GM12892 (cell line): Measurements from ENCODE around the gene MRPL34.

Experiments
- POLR2A ChIP-seq: IDR thresholded peaks from 2 replicates; pipeline ENCODE4 v1.6.1; 2011; ENCODE audit warnings: low read depth, low read length, control low read depth
- POLR2AphosphoS5 ChIP-seq: IDR thresholded peaks from 2 replicates; pipeline ENCODE4 v1.6.1; 2011; ENCODE audit warnings: low read depth, low read length, control low read depth
- TAF1 ChIP-seq: IDR thresholded peaks from 2 replicates; pipeline ENCODE4 v1.6.1; 2011; ENCODE audit warnings: low read depth, mild to moderate bottlenecking, control low read depth, low read length, borderline replicate concordance

GRCh38 chr19:17311455-17312188 lies 6.0 kb downstream of the MRPL34 start:
- TF ChIP-seq POLR2A (no peak), TAF1 (no peak), POLR2AphosphoS5 (no peak)
